Amniotic stem cell (primary cell): ENCODE results near the gene MT1B.

Experiments
- DNase-seq: peaks from one replicate; lab custom pipeline; 2025; lab: John Stamatoyannopoulos, UW

The MT1B gene

GRCh38 chr16:56684926-56685590 is 33.4 kb downstream of the MT1B start:
- no peak for DNase-seq

- no peak for DNase-seq
These were observed 35.1 kb downstream of the MT1B start for GRCh38 chr16:56686758-56687157.

- no peak for DNase-seq
These were observed 37.1 kb downstream of the MT1B start for GRCh38 chr16:56688762-56689161.

GRCh38 chr16:56689171-56689570 is 37.5 kb downstream of the MT1B start:
- DNase-seq: no peak

- DNase-seq: no peak
These were observed 38.9 kb downstream of the MT1B start for GRCh38 chr16:56690420-56691122.

GRCh38 chr16:56691885-56692284 is 40.2 kb downstream of the MT1B start:
- no peak for DNase-seq

- no peak for DNase-seq
These were observed 43.6 kb downstream of the MT1B start for GRCh38 chr16:56695246-56695645.

GRCh38 chr16:56697456-56698155 is 45.9 kb downstream of the MT1B start:
- DNase-seq: no peak

GRCh38 chr16:56700195-56700594 is 48.5 kb downstream of the MT1B start:
- DNase-seq: no peak

- no peak for DNase-seq
These were observed 48.9 kb downstream of the MT1B start for GRCh38 chr16:56700631-56701030.

- DNase-seq: no peak
These were observed 49.8 kb downstream of the MT1B start for GRCh38 chr16:56701534-56701933.
